Measurements from ENCODE around the gene NSUN6.

The NSUN6 gene

GRCh38 chr10:18683427-18683826, 32.0 kb upstream of the NSUN6 start:
- H3K4me1 ChIP-seq (ENCODE audit: insufficient read depth, poor library complexity, severe bottlenecking), result peaks cover 38% of the 10 kb centered on the region
- DNase-seq (ENCODE audit: low spot score) (no peak), ATAC-seq (ENCODE audit: low read depth) (peak; percentile 64)
- no peaks in the 10 kb centered on the region for H3K9me3 ChIP-seq (ENCODE audit: severe bottlenecking)
- no peak overlapping the region for H3K4me3 ChIP-seq (ENCODE audit: severe bottlenecking)
- no peak for TF ChIP-seq CTCF (IDR thresholded peaks at IDR 0.05; ENCODE audit: poor library complexity, severe bottlenecking)
- peak overlapping the region; percentile 97 for H3K27ac ChIP-seq (ENCODE audit: poor library complexity, severe bottlenecking)
- H3K36me3 ChIP-seq (ENCODE audit: low read depth), result peaks cover 4% of the 10 kb centered on the region; the same call in 1 of the 2 replicates
- no peaks in the 10 kb centered on the region for H3K27me3 ChIP-seq (ENCODE audit: insufficient read depth, poor library complexity, severe bottlenecking)

- H3K9me3 ChIP-seq (ENCODE audit: severe bottlenecking), result no peaks in the 10 kb centered on the region
- peaks cover 15% of the 10 kb centered on the region for H3K36me3 ChIP-seq (ENCODE audit: low read depth)
- DNase-seq (ENCODE audit: low spot score) (no peak), ATAC-seq (ENCODE audit: low read depth) (peak; percentile 85)
- H3K4me1 ChIP-seq (ENCODE audit: insufficient read depth, poor library complexity, severe bottlenecking), result peaks cover 38% of the 10 kb centered on the region
- no peak for TF ChIP-seq CTCF (IDR thresholded peaks at IDR 0.05; ENCODE audit: poor library complexity, severe bottlenecking)
- H3K27me3 ChIP-seq (ENCODE audit: insufficient read depth, poor library complexity, severe bottlenecking), result no peaks in the 10 kb centered on the region
- no peak overlapping the region for H3K4me3 ChIP-seq (ENCODE audit: severe bottlenecking)
- peak overlapping the region; percentile 97 for H3K27ac ChIP-seq (ENCODE audit: poor library complexity, severe bottlenecking)
Observed at GRCh38 chr10:18681971-18682411, 30.6 kb upstream of the NSUN6 start.

GRCh38 chr10:18681366-18681765, 30.0 kb upstream of the NSUN6 start:
- no peak for ATAC-seq (ENCODE audit: low read depth)
- Histone ChIP-seq H3K9me3 (ENCODE audit: severe bottlenecking) (no peaks in the 10 kb centered on the region), H3K4me1 (ENCODE audit: insufficient read depth, poor library complexity, severe bottlenecking) (peaks cover 38% of the 10 kb centered on the region), H3K27me3 (ENCODE audit: insufficient read depth, poor library complexity, severe bottlenecking) (no peaks in the 10 kb centered on the region), H3K36me3 (ENCODE audit: low read depth) (peaks cover 21% of the 10 kb centered on the region), H3K27ac (ENCODE audit: poor library complexity, severe bottlenecking) (peak overlapping the region; percentile 97), H3K4me3 (ENCODE audit: severe bottlenecking) (no peak overlapping the region)
- no peak for TF ChIP-seq CTCF (IDR thresholded peaks at IDR 0.05; ENCODE audit: poor library complexity, severe bottlenecking)
- no peak for DNase-seq (ENCODE audit: low spot score)

GRCh38 chr10:18680754-18681153, 29.4 kb upstream of the NSUN6 start:
- Histone ChIP-seq H3K27ac (ENCODE audit: poor library complexity, severe bottlenecking) (peak overlapping the region; percentile 97), H3K9me3 (ENCODE audit: severe bottlenecking) (no peaks in the 10 kb centered on the region), H3K36me3 (ENCODE audit: low read depth) (peaks cover 27% of the 10 kb centered on the region), H3K27me3 (ENCODE audit: insufficient read depth, poor library complexity, severe bottlenecking) (no peaks in the 10 kb centered on the region), H3K4me1 (ENCODE audit: insufficient read depth, poor library complexity, severe bottlenecking) (peaks cover 38% of the 10 kb centered on the region), H3K4me3 (ENCODE audit: severe bottlenecking) (no peak overlapping the region)
- DNase-seq (ENCODE audit: low spot score), result no peak
- TF ChIP-seq CTCF (IDR thresholded peaks at IDR 0.05; ENCODE audit: poor library complexity, severe bottlenecking), result no peak
- no peak for ATAC-seq (ENCODE audit: low read depth)

- no peak overlapping the region for H3K4me3 ChIP-seq (ENCODE audit: severe bottlenecking)
- H3K9me3 ChIP-seq (ENCODE audit: severe bottlenecking), result no peaks in the 10 kb centered on the region
- peaks cover 79% of the 10 kb centered on the region for H3K36me3 ChIP-seq (ENCODE audit: low read depth)
- no peak for TF ChIP-seq CTCF (IDR thresholded peaks at IDR 0.05; ENCODE audit: poor library complexity, severe bottlenecking)
- no peaks in the 10 kb centered on the region for H3K4me1 ChIP-seq (ENCODE audit: insufficient read depth, poor library complexity, severe bottlenecking)
- H3K27ac ChIP-seq (ENCODE audit: poor library complexity, severe bottlenecking), result no peak overlapping the region
- DNase-seq (ENCODE audit: low spot score) (no peak), ATAC-seq (ENCODE audit: low read depth) (no peak)
- no peaks in the 10 kb centered on the region for H3K27me3 ChIP-seq (ENCODE audit: insufficient read depth, poor library complexity, severe bottlenecking)
Observed at GRCh38 chr10:18675086-18675801, 23.9 kb upstream of the NSUN6 start.

All from RWPE2 (cell line).